HG02884 (cell line): ENCODE results near the gene INO80C.

Experiments used
- ATAC-seq: cut with Tn5 transposase; IDR thresholded peaks from one replicate; pipeline ENCODE4 v1.9.1; 2021; ENCODE audit warnings: mild to moderate bottlenecking, moderate library complexity; ENCODE audit not compliant: unreplicated experiment

Gene INO80C

DNA sequence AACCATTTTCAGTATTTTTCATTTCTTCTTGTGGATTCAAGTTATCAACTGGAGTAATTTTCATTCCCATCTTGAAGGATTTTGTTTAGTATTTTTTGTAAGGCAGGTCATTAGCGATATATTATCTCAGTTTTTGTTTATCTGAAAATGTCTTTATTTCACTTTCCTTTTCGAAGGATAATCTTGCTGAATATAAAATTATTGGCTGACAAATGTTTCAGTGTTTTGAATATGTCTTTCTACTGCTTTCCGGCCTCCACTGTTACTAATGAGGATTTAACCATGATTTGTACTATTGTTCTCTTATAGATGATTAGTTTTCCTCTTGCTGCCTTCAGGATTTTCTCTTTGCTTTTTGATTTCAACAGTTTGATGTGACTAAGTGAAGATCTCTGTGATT lies 62.4 kb downstream of the INO80C start:
- ATAC-seq, result no peak

DNA sequence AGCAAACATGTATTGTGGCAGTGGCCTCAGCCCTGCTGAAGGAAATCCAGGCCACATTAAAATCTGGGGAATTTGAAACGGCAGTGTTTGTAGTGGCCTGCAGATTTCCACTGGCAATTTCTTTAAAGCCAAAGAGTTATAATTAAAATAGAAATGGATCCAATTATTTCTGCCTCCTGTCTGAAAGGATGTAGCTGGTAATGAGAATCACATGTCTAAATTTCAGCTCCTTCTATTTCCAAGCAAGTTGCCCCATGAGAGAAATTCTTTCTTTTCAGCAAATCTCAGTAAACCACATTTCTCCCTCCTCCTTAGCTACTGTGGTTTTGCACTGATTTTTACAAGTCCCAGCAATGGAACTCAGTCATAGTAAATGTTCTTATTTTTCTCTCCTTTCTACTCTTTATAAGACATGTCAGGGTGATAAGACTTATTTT lies 65.2 kb downstream of the INO80C start:
- ATAC-seq, result no peak

DNA sequence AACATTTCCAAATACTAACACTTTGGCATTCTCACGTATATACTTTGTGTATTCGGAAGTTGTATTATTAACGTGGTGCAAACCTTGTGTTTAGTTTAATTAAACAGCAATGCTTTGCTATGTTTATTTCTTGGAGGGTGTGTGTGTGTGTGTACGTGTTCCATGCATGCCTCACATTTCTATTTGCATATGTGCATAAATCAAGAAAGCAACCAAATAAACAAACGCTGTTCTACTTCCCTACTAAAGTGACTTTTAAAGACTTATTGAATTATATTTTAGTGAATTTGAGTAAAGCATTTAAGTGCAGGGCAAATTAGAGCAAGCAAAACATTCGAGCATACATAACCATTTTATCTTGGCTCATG lies 66.4 kb downstream of the INO80C start:
- no peak for ATAC-seq

DNA sequence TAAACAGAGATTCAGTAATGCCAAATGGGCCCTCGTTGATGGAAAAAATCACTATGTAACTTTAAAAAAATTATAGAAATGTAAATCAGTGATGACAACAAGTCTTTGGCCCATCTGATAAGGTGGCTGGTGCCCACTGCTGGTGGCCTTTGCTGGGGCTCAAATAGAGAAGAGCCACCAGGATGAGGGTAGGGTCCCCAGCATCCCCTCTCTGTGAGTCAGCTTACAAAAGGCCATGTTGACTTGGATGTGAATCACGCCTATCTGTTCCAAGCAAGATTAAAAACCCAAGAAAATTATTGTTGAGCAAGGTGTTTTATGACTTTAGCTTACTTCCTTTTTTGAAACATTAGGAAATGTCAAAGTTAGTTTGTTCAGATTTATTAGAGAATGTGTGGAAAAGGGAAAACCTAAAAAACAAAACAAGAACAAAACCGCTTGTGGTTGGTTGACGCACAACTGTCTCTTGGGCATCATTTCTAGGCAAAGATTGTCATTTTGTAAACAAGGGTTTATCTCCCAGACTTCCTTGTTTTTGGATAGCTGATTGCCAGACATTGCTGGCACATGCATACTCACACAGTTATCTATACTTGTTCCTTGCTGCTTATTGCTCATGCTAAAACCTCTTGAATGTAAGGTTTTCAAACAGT lies 66.9 kb downstream of the INO80C start:
- ATAC-seq, result no peak

GRCh38 chr18:35426786-35427185 lies 71.0 kb downstream of the INO80C start:
- ATAC-seq, result no peak

DNA sequence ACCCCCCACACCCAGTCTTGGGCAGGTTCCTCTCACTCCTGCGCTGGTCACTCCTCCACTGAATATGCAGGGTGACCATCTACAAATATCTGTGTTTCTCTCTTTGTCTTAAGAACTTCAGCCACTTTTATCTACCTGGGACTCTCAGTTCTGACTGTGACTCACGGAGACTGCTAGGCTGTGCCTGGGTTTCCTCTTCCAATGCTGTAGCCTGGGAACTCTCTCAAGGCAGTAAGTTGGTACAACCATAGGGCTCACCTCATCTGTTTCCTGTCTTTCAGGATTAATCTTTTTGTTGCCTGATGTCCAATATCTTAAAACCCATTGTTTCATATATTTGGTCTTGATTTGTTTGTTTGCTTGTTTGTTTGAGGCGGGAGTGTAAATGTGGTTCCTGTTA lies 73.4 kb downstream of the INO80C start:
- no peak for ATAC-seq

DNA sequence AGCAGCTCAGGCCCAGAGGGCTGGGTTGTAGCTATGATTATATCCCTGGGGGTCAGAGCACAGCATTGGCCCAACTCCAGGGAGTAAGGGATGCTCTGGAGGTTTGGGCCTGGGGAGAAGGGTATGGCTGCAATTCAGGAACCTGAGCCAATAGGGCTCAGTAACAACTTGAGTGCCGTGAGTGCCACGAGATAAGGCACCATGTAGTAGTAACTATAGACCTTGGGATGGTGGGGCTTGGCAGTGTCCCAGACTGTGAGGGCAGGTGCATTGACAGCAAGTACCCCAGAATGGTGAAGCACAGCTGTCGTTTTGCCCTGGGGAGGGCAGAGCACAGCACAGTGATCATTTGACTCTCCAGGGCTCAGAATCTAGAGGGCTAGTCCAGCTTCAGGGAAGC lies 75.5 kb downstream of the INO80C start:
- no peak for ATAC-seq

DNA sequence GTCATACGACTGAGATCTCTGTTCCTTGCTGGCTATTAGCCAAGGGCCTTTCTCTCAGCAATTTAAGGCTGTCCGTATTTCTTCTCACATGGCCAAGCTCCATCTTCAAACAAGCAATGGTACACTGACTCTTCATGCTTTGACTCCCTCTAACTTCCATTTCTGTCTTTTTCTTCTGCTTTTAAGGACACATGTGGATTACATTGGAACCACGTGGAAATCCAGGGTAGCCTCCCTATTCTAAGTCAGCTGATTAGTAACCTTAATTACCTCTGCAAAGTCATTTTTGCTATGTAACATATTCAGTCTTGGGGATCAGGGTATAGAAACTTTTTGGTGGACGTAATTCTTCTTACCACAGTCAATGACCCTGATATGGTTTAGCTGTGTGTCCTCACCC lies 79.2 kb downstream of the INO80C start:
- no peak for ATAC-seq
